Tibial artery (tissue), 4 donors: ENCODE results near the gene IL21R.

Experiments used
- DNase-seq, 2 donors: peaks; one replicate each; pipeline ENCODE4 v3.0.0-alpha.2; 2019
- H3K27ac ChIP-seq, 2 donors: fragments of 200-600 bp; sonication (generic) in 1 of 2; 1 replicate in 1 of 2; 2 replicates in 1 of 2; pipeline ENCODE4 v1.5.1; 2018 to 2019; ENCODE audit warnings: mild to moderate bottlenecking in 1 of 2
- H3K27me3 ChIP-seq, 2 donors: fragments of 200-600 bp; sonication (generic) in 1 of 2; one replicate each; pipeline versions ENCODE4 v1.5.1 to v1.6.0; 2016 to 2019
- H3K36me3 ChIP-seq, 3 donors: fragments of 200-600 bp; sonication (generic) in 2 of 3; one replicate each; pipeline ENCODE4 v1.5.1; 2016 to 2019; ENCODE audit warnings: mild to moderate bottlenecking in 2 of 3
- H3K4me1 ChIP-seq, 4 donors: fragments of 200-600 bp; sonication (generic) in 2 of 4; 1 replicate in 3 of 4; 2 replicates in 1 of 4; pipeline ENCODE4 v1.5.1; 2016 to 2019
- H3K4me3 ChIP-seq, 2 donors: fragments of 200-600 bp; sonication (generic) in 1 of 2; 1 replicate in 1 of 2; 2 replicates in 1 of 2; pipeline ENCODE4 v1.5.1; 2018 to 2019; ENCODE audit warnings: mild to moderate bottlenecking in 2 of 2
- H3K9me3 ChIP-seq, 3 donors: fragments of 200-600 bp; sonication (generic) in 1 of 3; one replicate each; pipeline ENCODE4 v1.5.1; 2016 to 2019
- CTCF ChIP-seq, 2 experiments: fragments of 200-600 bp in 1 of 2; fragments of 450-650 bp in 1 of 2; IDR thresholded peaks; one replicate each; pipeline ENCODE4 v1.5.1; 2017 to 2019; ENCODE audit warnings: antibody characterized with exemption in 2 of 2, mild to moderate bottlenecking in 1 of 2, moderate library complexity in 1 of 2
- intact Hi-C: fragments of 100-400 bp; cut with DNase I; formaldehyde crosslinking; loops from one replicate; pipeline ENCODE4 v1.15.0; 2023; ENCODE audit warnings: low total_unique reads

Gene IL21R

GRCh38 chr16:27482397-27483087 is 80.6 kb downstream of the IL21R start:
- no peak for DNase-seq
- Histone ChIP-seq H3K36me3 (peaks cover 89 to 99% (median 99%) of the 10 kb centered on the region in 3 donors), H3K27me3 (no peaks in the 10 kb centered on the region), H3K9me3 (no peaks in the 10 kb centered on the region), H3K27ac (no peak overlapping the region), H3K4me3 (no peak overlapping the region), H3K4me1 (no peaks in the 10 kb centered on the region)
- TF ChIP-seq CTCF (IDR thresholded peaks at IDR 0.05): no peak
- intact Hi-C loops: no loop called here

- Histone ChIP-seq H3K27me3 (no peaks in the 10 kb centered on the region), H3K9me3 (no peaks in the 10 kb centered on the region), H3K4me3 (no peak overlapping the region), H3K4me1 (no peaks in the 10 kb centered on the region), H3K27ac (no peak overlapping the region), H3K36me3 (peaks cover 89 to 99% (median 99%) of the 10 kb centered on the region in 3 donors)
- no peak for DNase-seq
- intact Hi-C loops: no loop called here
- TF ChIP-seq CTCF (IDR thresholded peaks at IDR 0.05): no peak
Measured at GRCh38 chr16:27483088-27483437, 81.1 kb downstream of the IL21R start.

- Histone ChIP-seq H3K27me3 (no peaks in the 10 kb centered on the region), H3K4me3 (no peak overlapping the region), H3K4me1 (no peaks in the 10 kb centered on the region), H3K9me3 (no peaks in the 10 kb centered on the region), H3K36me3 (peaks cover 89 to 99% (median 99%) of the 10 kb centered on the region in 3 donors), H3K27ac (no peak overlapping the region)
- intact Hi-C loops: no loop called here
- DNase-seq: no peak
- no peak for TF ChIP-seq CTCF (IDR thresholded peaks at IDR 0.05)
Measured at GRCh38 chr16:27483624-27484023, 81.7 kb downstream of the IL21R start.

- peaks cover 88 to 100% (median 99%) of the 10 kb centered on the region in 3 donors for H3K36me3 ChIP-seq
Measured at GRCh38 chr16:27485126-27485525, 83.2 kb downstream of the IL21R start.

GRCh38 chr16:27485811-27486210 is 83.8 kb downstream of the IL21R start:
- Histone ChIP-seq H3K27ac (no peak overlapping the region), H3K27me3 (no peaks in the 10 kb centered on the region), H3K9me3 (no peaks in the 10 kb centered on the region), H3K4me1 (no peaks in the 10 kb centered on the region), H3K4me3 (no peak overlapping the region), H3K36me3 (peaks cover 88 to 100% (median 99%) of the 10 kb centered on the region in 3 donors)
- intact Hi-C loops: no loop called here
- no peak for DNase-seq
- TF ChIP-seq CTCF (IDR thresholded peaks at IDR 0.05): no peak

More at GRCh38 chr16:27485126-27485525, 83.2 kb downstream of the IL21R start:
- intact Hi-C loops: no loop called here
- H3K4me3 ChIP-seq: no peak overlapping the region
- no peaks in the 10 kb centered on the region for H3K27me3 ChIP-seq
- no peak overlapping the region for H3K27ac ChIP-seq
- no peak for DNase-seq
- no peaks in the 10 kb centered on the region for H3K9me3 ChIP-seq
- TF ChIP-seq CTCF (IDR thresholded peaks at IDR 0.05): no peak
- H3K4me1 ChIP-seq: no peaks in the 10 kb centered on the region
